ACHN (cell line): Measurements from ENCODE around the gene OCA2.
"Not testable (repeated sequence)": the region's sequence is repeated elsewhere in the genome, so short reads cannot be mapped to it uniquely, and the experiment has no call there.

Experiments used
- DNase-seq: peaks from one replicate; pipeline ENCODE4 v3.0.0-alpha.2; 2015
- in situ Hi-C: cut with HindIII; loops from 2 replicates; pipeline ENCODE4 v1.10.0; 2017; ENCODE audit warnings: low sequenced_read_pairs, low pct_ligation_motif_present, low pct_unique_long_range_greater_than_20kb

OCA2 gene

GRCh38 chr15:27990521-27991515, 108.3 kb downstream of the OCA2 start:
- in situ Hi-C loops, result no loop called here
- DNase-seq, result no peak

GRCh38 chr15:27989838-27990237, 109.3 kb downstream of the OCA2 start:
- in situ Hi-C loops, result no loop called here

GRCh38 chr15:27989427-27989826, 109.7 kb downstream of the OCA2 start:
- in situ Hi-C loops, result no loop called here

More at GRCh38 chr15:27989838-27990237, 109.3 kb downstream of the OCA2 start:
- DNase-seq, result no peak

GRCh38 chr15:27985099-27985498, 114.0 kb downstream of the OCA2 start:
- in situ Hi-C loops, result no loop called here
- no peak for DNase-seq

More at GRCh38 chr15:27989427-27989826, 109.7 kb downstream of the OCA2 start:
- DNase-seq, result no peak

GRCh38 chr15:27983496-27983895, 115.6 kb downstream of the OCA2 start:
- DNase-seq, result no peak

GRCh38 chr15:27977696-27978095, 121.4 kb downstream of the OCA2 start:
- no peak for DNase-seq
- in situ Hi-C loops, result no loop called here

More at GRCh38 chr15:27983496-27983895, 115.6 kb downstream of the OCA2 start:
- in situ Hi-C loops, result no loop called here

- in situ Hi-C loops, result no loop called here
- DNase-seq, result no peak
Measured at GRCh38 chr15:27973886-27974285, 125.2 kb downstream of the OCA2 start.

- DNase-seq, result no peak
- in situ Hi-C loops, result no loop called here
Measured at GRCh38 chr15:27970661-27971392, 128.3 kb downstream of the OCA2 start.

GRCh38 chr15:27967541-27967940, 131.6 kb downstream of the OCA2 start:
- DNase-seq, result no peak
- in situ Hi-C loops, result no loop called here

GRCh38 chr15:27965546-27965945, 133.6 kb downstream of the OCA2 start:
- DNase-seq, result no peak
- in situ Hi-C loops, result no loop called here

GRCh38 chr15:27961801-27962200, 137.3 kb downstream of the OCA2 start:
- no peak for DNase-seq
- in situ Hi-C loops, result no loop called here

GRCh38 chr15:27958911-27959578, 140.1 kb downstream of the OCA2 start:
- DNase-seq, result no peak
- in situ Hi-C loops, result no loop called here

GRCh38 chr15:27956285-27956684, 142.8 kb downstream of the OCA2 start:
- in situ Hi-C loops, result no loop called here
- no peak for DNase-seq

GRCh38 chr15:27955087-27955486, 144.0 kb downstream of the OCA2 start:
- in situ Hi-C loops, result no loop called here
- DNase-seq, result no peak

- in situ Hi-C loops, DNase-seq: not testable (repeated sequence)
Measured at GRCh38 chr15:27952593-27952992, 146.5 kb downstream of the OCA2 start.

- in situ Hi-C loops, result no loop called here
- no peak for DNase-seq
Measured at GRCh38 chr15:27951191-27951890, 147.8 kb downstream of the OCA2 start.

- in situ Hi-C loops, result no loop called here
- no peak for DNase-seq
Measured at GRCh38 chr15:27949089-27949488, 150.0 kb downstream of the OCA2 start.

- no peak for DNase-seq
- in situ Hi-C loops, result no loop called here
Measured at GRCh38 chr15:27939246-27939645, 159.9 kb downstream of the OCA2 start.
